HG03196 (cell line): ENCODE measurements around the gene ETV6.

Experiments used
- ATAC-seq: cut with Tn5 transposase; IDR thresholded peaks from one replicate; pipeline ENCODE4 v1.9.1; 2021; ENCODE audit not compliant: unreplicated experiment

Gene ETV6

GRCh38 chr12:11769723-11770514, 120.4 kb downstream of the ETV6 start:
- ATAC-seq = no peak

- no peak for ATAC-seq
Observed at GRCh38 chr12:11771356-11771755, 121.9 kb downstream of the ETV6 start.

- ATAC-seq = no peak
Observed at GRCh38 chr12:11771895-11772502, 122.5 kb downstream of the ETV6 start.

GRCh38 chr12:11773889-11774677, 124.6 kb downstream of the ETV6 start:
- no peak for ATAC-seq

GRCh38 chr12:11774821-11775220, 125.3 kb downstream of the ETV6 start:
- ATAC-seq = no peak

- ATAC-seq = no peak
Observed at GRCh38 chr12:11776316-11776715, 126.8 kb downstream of the ETV6 start.

GRCh38 chr12:11777451-11777850, 128.0 kb downstream of the ETV6 start:
- no peak for ATAC-seq

GRCh38 chr12:11777962-11778361, 128.5 kb downstream of the ETV6 start:
- ATAC-seq = no peak

GRCh38 chr12:11778713-11779685, 129.5 kb downstream of the ETV6 start:
- no peak for ATAC-seq

- peak; percentile 76 for ATAC-seq
Observed at GRCh38 chr12:11780521-11781101, 131.1 kb downstream of the ETV6 start.

GRCh38 chr12:11782914-11783420, 133.5 kb downstream of the ETV6 start:
- no peak for ATAC-seq

- no peak for ATAC-seq
Observed at GRCh38 chr12:11785712-11786111, 136.2 kb downstream of the ETV6 start.

- ATAC-seq = no peak
Observed at GRCh38 chr12:11786638-11787365, 137.3 kb downstream of the ETV6 start.

GRCh38 chr12:11787437-11787836, 138.0 kb downstream of the ETV6 start:
- ATAC-seq = no peak

- no peak for ATAC-seq
Observed at GRCh38 chr12:11787933-11788849, 138.7 kb downstream of the ETV6 start.

GRCh38 chr12:11793921-11794710, 144.6 kb downstream of the ETV6 start:
- ATAC-seq = no peak

- ATAC-seq = no peak
Observed at GRCh38 chr12:11794751-11795150, 145.3 kb downstream of the ETV6 start.
